ENCODE measurements around the gene NECAB3. TPM values are rescaled to one million over a fixed set of nuclear protein-coding genes. Genes with fewer than 3 reads are reported as not detected.
"Not testable (repeated sequence)": the region's sequence is repeated elsewhere in the genome, so short reads cannot be mapped to it uniquely, and the experiment has no call there.

NECAB3 gene
- total and polyA plus RNA-seq, 2 donors: 6.5 to 20.3 TPM

- not testable (repeated sequence) for H3K27ac ChIP-seq (ENCODE audit: low read depth in 1 of 2, low read length in 1 of 2)
Measured at GRCh38 chr20:33700696-33701441, 26.6 kb upstream of the NECAB3 start.

GRCh38 chr20:33698966-33699365 lies 24.7 kb upstream of the NECAB3 start:
- not testable (repeated sequence) for DNase-seq (ENCODE audit: low read depth in 6 of 9, low spot score in 9 of 9); H3K36me3 ChIP-seq (ENCODE audit: control insufficient read depth in 2 of 2, insufficient read depth in 2 of 2, low read length in 1 of 2); H3K27ac ChIP-seq (ENCODE audit: low read depth in 1 of 2, low read length in 1 of 2); H3K4me3 ChIP-seq (ENCODE audit: low read length in 2 of 2); H3K27me3 ChIP-seq (ENCODE audit: control insufficient read depth in 2 of 2, insufficient read depth in 1 of 2, low read length in 1 of 2); H3K4me1 ChIP-seq (ENCODE audit: control insufficient read depth in 2 of 2, insufficient read depth in 2 of 2, low read length in 2 of 2)
- 95% methylated on average over 19 of the region's 27 CpGs for WGBS
- peaks cover 0 to 11% of the 10 kb centered on the region in 2 donors for H3K9me3 ChIP-seq (ENCODE audit: control insufficient read depth in 2 of 2, insufficient read depth in 1 of 2, low read length in 1 of 2)

More at GRCh38 chr20:33700696-33701441, 26.6 kb upstream of the NECAB3 start:
- 94% methylated on average over 42 of the region's 45 CpGs for WGBS
- H3K9me3 ChIP-seq (ENCODE audit: control insufficient read depth in 2 of 2, insufficient read depth in 1 of 2, low read length in 1 of 2): peaks cover 0 to 11% of the 10 kb centered on the region in 2 donors
- not testable (repeated sequence) for H3K4me3 ChIP-seq (ENCODE audit: low read length in 2 of 2); H3K36me3 ChIP-seq (ENCODE audit: control insufficient read depth in 2 of 2, insufficient read depth in 2 of 2, low read length in 1 of 2); H3K27me3 ChIP-seq (ENCODE audit: control insufficient read depth in 2 of 2, insufficient read depth in 1 of 2, low read length in 1 of 2); DNase-seq (ENCODE audit: low read depth in 6 of 9, low spot score in 9 of 9); H3K4me1 ChIP-seq (ENCODE audit: control insufficient read depth in 2 of 2, insufficient read depth in 2 of 2, low read length in 2 of 2)

- 94% methylated on average over 8 of the region's 8 CpGs for WGBS
- no peak for DNase-seq (ENCODE audit: low read depth in 6 of 9, low spot score in 9 of 9)
Measured at GRCh38 chr20:33697129-33697528, 22.9 kb upstream of the NECAB3 start.

GRCh38 chr20:33696448-33696847 lies 22.2 kb upstream of the NECAB3 start:
- H3K9me3 ChIP-seq (ENCODE audit: control insufficient read depth in 2 of 2, insufficient read depth in 1 of 2, low read length in 1 of 2): peaks cover 0 to 11% of the 10 kb centered on the region in 2 donors
- H3K4me3 ChIP-seq (ENCODE audit: low read length in 2 of 2): no peak overlapping the region
- H3K27ac ChIP-seq (ENCODE audit: low read depth in 1 of 2, low read length in 1 of 2): no peak overlapping the region
- H3K27me3 ChIP-seq (ENCODE audit: control insufficient read depth in 2 of 2, insufficient read depth in 1 of 2, low read length in 1 of 2): no peaks in the 10 kb centered on the region
- 97% methylated on average over 4 of the region's 4 CpGs for WGBS
- H3K36me3 ChIP-seq (ENCODE audit: control insufficient read depth in 2 of 2, insufficient read depth in 2 of 2, low read length in 1 of 2): no peaks in the 10 kb centered on the region
- no peaks in the 10 kb centered on the region for H3K4me1 ChIP-seq (ENCODE audit: control insufficient read depth in 2 of 2, insufficient read depth in 2 of 2, low read length in 2 of 2)
- no peak for DNase-seq (ENCODE audit: low read depth in 6 of 9, low spot score in 9 of 9)

More at GRCh38 chr20:33697129-33697528, 22.9 kb upstream of the NECAB3 start:
- no peaks in the 10 kb centered on the region for H3K27me3 ChIP-seq (ENCODE audit: control insufficient read depth in 2 of 2, insufficient read depth in 1 of 2, low read length in 1 of 2)
- peaks cover 0 to 11% of the 10 kb centered on the region in 2 donors for H3K9me3 ChIP-seq (ENCODE audit: control insufficient read depth in 2 of 2, insufficient read depth in 1 of 2, low read length in 1 of 2)
- no peaks in the 10 kb centered on the region for H3K4me1 ChIP-seq (ENCODE audit: control insufficient read depth in 2 of 2, insufficient read depth in 2 of 2, low read length in 2 of 2)
- H3K4me3 ChIP-seq (ENCODE audit: low read length in 2 of 2): no peak overlapping the region
- H3K36me3 ChIP-seq (ENCODE audit: control insufficient read depth in 2 of 2, insufficient read depth in 2 of 2, low read length in 1 of 2): no peaks in the 10 kb centered on the region
- H3K27ac ChIP-seq (ENCODE audit: low read depth in 1 of 2, low read length in 1 of 2): no peak overlapping the region

GRCh38 chr20:33694639-33695012 lies 20.4 kb upstream of the NECAB3 start:
- Histone ChIP-seq H3K27ac (ENCODE audit: low read depth in 1 of 2, low read length in 1 of 2) (no peak overlapping the region), H3K36me3 (ENCODE audit: control insufficient read depth in 2 of 2, insufficient read depth in 2 of 2, low read length in 1 of 2) (no peaks in the 10 kb centered on the region), H3K4me1 (ENCODE audit: control insufficient read depth in 2 of 2, insufficient read depth in 2 of 2, low read length in 2 of 2) (peaks cover 3 to 15% of the 10 kb centered on the region in 2 donors), H3K9me3 (ENCODE audit: control insufficient read depth in 2 of 2, insufficient read depth in 1 of 2, low read length in 1 of 2) (peaks cover 0 to 3% of the 10 kb centered on the region in 2 donors), H3K4me3 (ENCODE audit: low read length in 2 of 2) (no peak overlapping the region), H3K27me3 (ENCODE audit: control insufficient read depth in 2 of 2, insufficient read depth in 1 of 2, low read length in 1 of 2) (no peaks in the 10 kb centered on the region)
- WGBS: 93% methylated on average over 6 of the region's 6 CpGs
- DNase-seq (ENCODE audit: low read depth in 6 of 9, low spot score in 9 of 9): no peak

GRCh38 chr20:33693741-33694638 lies 19.8 kb upstream of the NECAB3 start:
- no peak overlapping the region for H3K27ac ChIP-seq (ENCODE audit: low read depth in 1 of 2, low read length in 1 of 2)
- H3K4me3 ChIP-seq (ENCODE audit: low read length in 2 of 2): no peak overlapping the region
- no peak for DNase-seq (ENCODE audit: low read depth in 6 of 9, low spot score in 9 of 9)
- no peaks in the 10 kb centered on the region for H3K36me3 ChIP-seq (ENCODE audit: control insufficient read depth in 2 of 2, insufficient read depth in 2 of 2, low read length in 1 of 2)
- WGBS: 96% methylated on average over 17 of the region's 17 CpGs
- no peaks in the 10 kb centered on the region for H3K27me3 ChIP-seq (ENCODE audit: control insufficient read depth in 2 of 2, insufficient read depth in 1 of 2, low read length in 1 of 2)
- peaks cover 0 to 3% of the 10 kb centered on the region in 2 donors for H3K9me3 ChIP-seq (ENCODE audit: control insufficient read depth in 2 of 2, insufficient read depth in 1 of 2, low read length in 1 of 2)
- H3K4me1 ChIP-seq (ENCODE audit: control insufficient read depth in 2 of 2, insufficient read depth in 2 of 2, low read length in 2 of 2): peaks cover 3 to 20% of the 10 kb centered on the region in 2 donors

GRCh38 chr20:33693289-33693688 lies 19.1 kb upstream of the NECAB3 start:
- WGBS: 95% methylated on average over 5 of the region's 5 CpGs

GRCh38 chr20:33689973-33690372 lies 15.7 kb upstream of the NECAB3 start:
- H3K27ac ChIP-seq (ENCODE audit: low read depth in 1 of 2, low read length in 1 of 2): peak overlapping the region; percentile 38 to 64
- H3K9me3 ChIP-seq (ENCODE audit: control insufficient read depth in 2 of 2, insufficient read depth in 1 of 2, low read length in 1 of 2): no peaks in the 10 kb centered on the region
- peaks cover 13 to 40% of the 10 kb centered on the region in 2 donors for H3K4me1 ChIP-seq (ENCODE audit: control insufficient read depth in 2 of 2, insufficient read depth in 2 of 2, low read length in 2 of 2)
- H3K4me3 ChIP-seq (ENCODE audit: low read length in 2 of 2): no peak overlapping the region
- no peaks in the 10 kb centered on the region for H3K27me3 ChIP-seq (ENCODE audit: control insufficient read depth in 2 of 2, insufficient read depth in 1 of 2, low read length in 1 of 2)
- DNase-seq (ENCODE audit: low read depth in 6 of 9, low spot score in 9 of 9): peak in 4 of 9 donors; percentile 49 to 81 (median 53)
- 3% methylated on average over 4 of the region's 4 CpGs for WGBS
- H3K36me3 ChIP-seq (ENCODE audit: control insufficient read depth in 2 of 2, insufficient read depth in 2 of 2, low read length in 1 of 2): no peaks in the 10 kb centered on the region

More at GRCh38 chr20:33693289-33693688, 19.1 kb upstream of the NECAB3 start:
- Histone ChIP-seq H3K36me3 (ENCODE audit: control insufficient read depth in 2 of 2, insufficient read depth in 2 of 2, low read length in 1 of 2) (no peaks in the 10 kb centered on the region), H3K4me3 (ENCODE audit: low read length in 2 of 2) (no peak overlapping the region), H3K4me1 (ENCODE audit: control insufficient read depth in 2 of 2, insufficient read depth in 2 of 2, low read length in 2 of 2) (peaks cover 3 to 23% of the 10 kb centered on the region in 2 donors), H3K27me3 (ENCODE audit: control insufficient read depth in 2 of 2, insufficient read depth in 1 of 2, low read length in 1 of 2) (no peaks in the 10 kb centered on the region), H3K27ac (ENCODE audit: low read depth in 1 of 2, low read length in 1 of 2) (no peak overlapping the region), H3K9me3 (ENCODE audit: control insufficient read depth in 2 of 2, insufficient read depth in 1 of 2, low read length in 1 of 2) (peaks cover 0 to under 1% of the 10 kb centered on the region in 2 donors)
- DNase-seq (ENCODE audit: low read depth in 6 of 9, low spot score in 9 of 9): no peak

- no peak for DNase-seq (ENCODE audit: low read depth in 6 of 9, low spot score in 9 of 9)
- Histone ChIP-seq H3K27me3 (ENCODE audit: control insufficient read depth in 2 of 2, insufficient read depth in 1 of 2, low read length in 1 of 2) (no peaks in the 10 kb centered on the region), H3K36me3 (ENCODE audit: control insufficient read depth in 2 of 2, insufficient read depth in 2 of 2, low read length in 1 of 2) (no peaks in the 10 kb centered on the region), H3K9me3 (ENCODE audit: control insufficient read depth in 2 of 2, insufficient read depth in 1 of 2, low read length in 1 of 2) (no peaks in the 10 kb centered on the region), H3K4me3 (ENCODE audit: low read length in 2 of 2) (no peak overlapping the region), H3K27ac (ENCODE audit: low read depth in 1 of 2, low read length in 1 of 2) (no peak overlapping the region), H3K4me1 (ENCODE audit: control insufficient read depth in 2 of 2, insufficient read depth in 2 of 2, low read length in 2 of 2) (peaks cover 17 to 45% of the 10 kb centered on the region in 2 donors)
- WGBS: 100% methylated on average over 1 of the region's 1 CpG
Measured at GRCh38 chr20:33689493-33689892, 15.3 kb upstream of the NECAB3 start.
